ENCODE measurements around the gene CLDN6.

DNA sequence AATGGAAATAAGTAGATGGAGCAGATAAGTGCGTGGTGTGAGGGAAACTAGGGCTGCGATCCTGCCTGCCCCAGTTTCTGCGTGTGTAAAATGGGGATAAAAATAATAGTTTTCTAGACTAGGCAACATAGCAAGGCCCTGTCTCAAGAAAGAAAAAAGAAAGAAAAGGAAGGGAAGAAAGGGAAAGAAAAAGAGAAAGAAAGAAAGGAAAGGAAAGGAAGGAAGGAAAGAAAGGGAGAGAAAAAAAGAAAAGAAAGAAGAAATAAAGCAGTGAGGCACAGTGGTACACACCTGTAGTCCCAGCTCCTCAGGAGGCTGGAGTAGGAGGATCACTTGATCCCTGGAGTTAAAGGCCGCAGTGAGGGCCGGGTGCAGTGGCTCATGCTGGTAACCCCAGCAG lies 35.6 kb downstream of the CLDN6 start:
- TF ChIP-seq, protein P1, sequence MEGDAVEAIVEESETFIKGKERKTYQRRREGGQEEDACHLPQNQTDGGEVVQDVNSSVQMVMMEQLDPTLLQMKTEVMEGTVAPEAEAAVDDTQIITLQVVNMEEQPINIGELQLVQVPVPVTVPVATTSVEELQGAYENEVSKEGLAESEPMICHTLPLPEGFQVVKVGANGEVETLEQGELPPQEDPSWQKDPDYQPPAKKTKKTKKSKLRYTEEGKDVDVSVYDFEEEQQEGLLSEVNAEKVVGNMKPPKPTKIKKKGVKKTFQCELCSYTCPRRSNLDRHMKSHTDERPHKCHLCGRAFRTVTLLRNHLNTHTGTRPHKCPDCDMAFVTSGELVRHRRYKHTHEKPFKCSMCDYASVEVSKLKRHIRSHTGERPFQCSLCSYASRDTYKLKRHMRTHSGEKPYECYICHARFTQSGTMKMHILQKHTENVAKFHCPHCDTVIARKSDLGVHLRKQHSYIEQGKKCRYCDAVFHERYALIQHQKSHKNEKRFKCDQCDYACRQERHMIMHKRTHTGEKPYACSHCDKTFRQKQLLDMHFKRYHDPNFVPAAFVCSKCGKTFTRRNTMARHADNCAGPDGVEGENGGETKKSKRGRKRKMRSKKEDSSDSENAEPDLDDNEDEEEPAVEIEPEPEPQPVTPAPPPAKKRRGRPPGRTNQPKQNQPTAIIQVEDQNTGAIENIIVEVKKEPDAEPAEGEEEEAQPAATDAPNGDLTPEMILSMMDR (conservative IDR thresholded peaks at IDR 0.05; ENCODE audit: low read depth, low read length): no peak
- TF ChIP-seq EZH2phosphoT487 (IDR thresholded peaks at IDR 0.05; ENCODE audit: borderline replicate concordance, low read length): no peak

All from PC-3 (cell line).